Panc1 (cell line): ENCODE data around the gene BCL2L1.

Experiments used
- TCF7L2 ChIP-seq: IDR thresholded peaks from 2 replicates; pipeline ENCODE4 v1.6.1; 2011; ENCODE audit warnings: mild to moderate bottlenecking, low read depth, low read length, inconsistent platforms
- TF ChIP-seq, protein P1 (sequence below): fragments of 450-650 bp; IDR thresholded peaks from 2 replicates; pipeline ENCODE4 v1.5.1; 2017; ENCODE audit warnings: mild to moderate bottlenecking

DNA sequence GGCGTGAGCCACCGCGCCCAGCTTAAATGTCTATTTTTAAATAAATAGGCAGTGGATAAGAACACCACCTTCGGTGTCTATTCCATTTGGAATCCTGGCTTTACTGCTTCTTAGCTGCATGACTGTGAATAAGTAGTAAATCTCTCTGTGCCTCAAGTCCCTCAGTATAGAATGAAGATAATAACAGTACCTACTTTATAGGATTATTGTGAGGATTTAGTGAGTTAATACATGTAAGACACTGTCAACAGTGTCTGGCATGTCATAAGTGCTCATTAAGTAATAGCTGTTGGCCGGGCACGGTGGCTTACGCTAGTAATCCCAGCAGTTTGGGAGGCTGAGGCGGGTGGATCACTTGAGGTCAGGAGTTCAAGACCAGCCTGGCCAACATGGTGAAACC is 26.6 kb upstream of the BCL2L1 start:
- TF ChIP-seq, protein P1, sequence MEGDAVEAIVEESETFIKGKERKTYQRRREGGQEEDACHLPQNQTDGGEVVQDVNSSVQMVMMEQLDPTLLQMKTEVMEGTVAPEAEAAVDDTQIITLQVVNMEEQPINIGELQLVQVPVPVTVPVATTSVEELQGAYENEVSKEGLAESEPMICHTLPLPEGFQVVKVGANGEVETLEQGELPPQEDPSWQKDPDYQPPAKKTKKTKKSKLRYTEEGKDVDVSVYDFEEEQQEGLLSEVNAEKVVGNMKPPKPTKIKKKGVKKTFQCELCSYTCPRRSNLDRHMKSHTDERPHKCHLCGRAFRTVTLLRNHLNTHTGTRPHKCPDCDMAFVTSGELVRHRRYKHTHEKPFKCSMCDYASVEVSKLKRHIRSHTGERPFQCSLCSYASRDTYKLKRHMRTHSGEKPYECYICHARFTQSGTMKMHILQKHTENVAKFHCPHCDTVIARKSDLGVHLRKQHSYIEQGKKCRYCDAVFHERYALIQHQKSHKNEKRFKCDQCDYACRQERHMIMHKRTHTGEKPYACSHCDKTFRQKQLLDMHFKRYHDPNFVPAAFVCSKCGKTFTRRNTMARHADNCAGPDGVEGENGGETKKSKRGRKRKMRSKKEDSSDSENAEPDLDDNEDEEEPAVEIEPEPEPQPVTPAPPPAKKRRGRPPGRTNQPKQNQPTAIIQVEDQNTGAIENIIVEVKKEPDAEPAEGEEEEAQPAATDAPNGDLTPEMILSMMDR, result no peak
- TF ChIP-seq TCF7L2, result no peak
